Mesothelial cell of epicardium (in vitro differentiated cells): Measurements from ENCODE around the gene RAP1A. TPM values are rescaled to one million over a fixed set of nuclear protein-coding genes. Genes with fewer than 3 reads are reported as not detected.

Source experiments
- DNase-seq, 2 experiments: peaks; one replicate each; pipeline ENCODE4 v3.0.0; 2021; ENCODE audit warnings: low spot score in 2 of 2; ENCODE audit not compliant: unreplicated experiment in 2 of 2
- H3K27ac Mint-ChIP-seq: 2 replicates; pipeline ENCODE4 v1.8.0; 2021; ENCODE audit warnings: mixed read lengths
- H3K27me3 Mint-ChIP-seq: 2 replicates; pipeline ENCODE4 v1.8.0; 2021; ENCODE audit warnings: low read depth, mixed read lengths
- H3K36me3 Mint-ChIP-seq: 2 replicates; pipeline ENCODE4 v1.8.0; 2021; ENCODE audit warnings: mixed read lengths
- H3K4me1 Mint-ChIP-seq: 2 replicates; pipeline ENCODE4 v1.8.0; 2021; ENCODE audit warnings: mixed read lengths
- H3K4me3 Mint-ChIP-seq: 2 replicates; pipeline ENCODE4 v1.8.0; 2021; ENCODE audit warnings: mild to moderate bottlenecking, moderate library complexity, mixed read lengths
- H3K9me3 Mint-ChIP-seq: 2 replicates; pipeline ENCODE4 v1.8.0; 2021; ENCODE audit warnings: mixed read lengths
- total RNA-seq: library from RNA; stranded (reverse); gene quantifications from 3 replicates; pipeline ENCODE4 v1.2.1, GENCODE V29; 2021
- TF ChIP-seq, protein P1 (sequence below): fragments of 200-600 bp; sonication (generic); IDR thresholded peaks from one replicate; pipeline ENCODE4 v1.5.0; 2021; ENCODE audit warnings: antibody characterized with exemption; ENCODE audit not compliant: unreplicated experiment

The RAP1A gene
- total RNA-seq, 1 donor from 2014 or later: 28.3 TPM

DNA sequence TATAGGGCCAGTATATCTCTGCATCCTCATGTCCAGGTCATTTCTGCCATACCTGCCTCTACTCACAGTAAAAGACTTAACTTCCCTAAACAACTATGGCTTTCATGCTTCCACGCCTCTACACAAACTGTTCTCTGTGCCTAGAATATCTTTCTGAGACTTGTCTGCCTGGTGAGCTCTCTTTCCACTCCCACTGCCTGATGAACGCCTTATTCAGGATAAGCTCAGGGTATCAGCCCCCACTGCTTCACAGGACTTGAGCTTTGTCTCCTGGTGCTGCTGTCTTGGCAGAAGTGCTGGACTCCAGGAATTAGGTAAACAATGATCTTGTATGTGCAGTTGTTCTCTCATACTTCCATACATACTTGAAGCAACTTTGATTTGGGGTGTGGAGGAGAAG lies 131.3 kb downstream of the RAP1A start:
- no peaks in the 10 kb centered on the region for H3K9me3 Mint-ChIP-seq
- H3K4me1 Mint-ChIP-seq: peaks cover 18% of the 10 kb centered on the region
- H3K36me3 Mint-ChIP-seq: no peaks in the 10 kb centered on the region
- no peak overlapping the region for H3K4me3 Mint-ChIP-seq
- peaks cover 28% of the 10 kb centered on the region for H3K27me3 Mint-ChIP-seq
- TF ChIP-seq, protein P1, sequence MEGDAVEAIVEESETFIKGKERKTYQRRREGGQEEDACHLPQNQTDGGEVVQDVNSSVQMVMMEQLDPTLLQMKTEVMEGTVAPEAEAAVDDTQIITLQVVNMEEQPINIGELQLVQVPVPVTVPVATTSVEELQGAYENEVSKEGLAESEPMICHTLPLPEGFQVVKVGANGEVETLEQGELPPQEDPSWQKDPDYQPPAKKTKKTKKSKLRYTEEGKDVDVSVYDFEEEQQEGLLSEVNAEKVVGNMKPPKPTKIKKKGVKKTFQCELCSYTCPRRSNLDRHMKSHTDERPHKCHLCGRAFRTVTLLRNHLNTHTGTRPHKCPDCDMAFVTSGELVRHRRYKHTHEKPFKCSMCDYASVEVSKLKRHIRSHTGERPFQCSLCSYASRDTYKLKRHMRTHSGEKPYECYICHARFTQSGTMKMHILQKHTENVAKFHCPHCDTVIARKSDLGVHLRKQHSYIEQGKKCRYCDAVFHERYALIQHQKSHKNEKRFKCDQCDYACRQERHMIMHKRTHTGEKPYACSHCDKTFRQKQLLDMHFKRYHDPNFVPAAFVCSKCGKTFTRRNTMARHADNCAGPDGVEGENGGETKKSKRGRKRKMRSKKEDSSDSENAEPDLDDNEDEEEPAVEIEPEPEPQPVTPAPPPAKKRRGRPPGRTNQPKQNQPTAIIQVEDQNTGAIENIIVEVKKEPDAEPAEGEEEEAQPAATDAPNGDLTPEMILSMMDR: no peak
- H3K27ac Mint-ChIP-seq: no peak overlapping the region
- no peak for DNase-seq

- H3K9me3 Mint-ChIP-seq: no peaks in the 10 kb centered on the region
- peaks cover 21% of the 10 kb centered on the region for H3K27me3 Mint-ChIP-seq
- peaks cover 26% of the 10 kb centered on the region for H3K4me1 Mint-ChIP-seq
- TF ChIP-seq, protein P1: no peak
- no peak for DNase-seq
- H3K4me3 Mint-ChIP-seq: no peak overlapping the region
- H3K36me3 Mint-ChIP-seq: no peaks in the 10 kb centered on the region
- H3K27ac Mint-ChIP-seq: no peak overlapping the region
These were observed 132.5 kb downstream of the RAP1A start for GRCh38 chr1:111751906-111752575.

DNA sequence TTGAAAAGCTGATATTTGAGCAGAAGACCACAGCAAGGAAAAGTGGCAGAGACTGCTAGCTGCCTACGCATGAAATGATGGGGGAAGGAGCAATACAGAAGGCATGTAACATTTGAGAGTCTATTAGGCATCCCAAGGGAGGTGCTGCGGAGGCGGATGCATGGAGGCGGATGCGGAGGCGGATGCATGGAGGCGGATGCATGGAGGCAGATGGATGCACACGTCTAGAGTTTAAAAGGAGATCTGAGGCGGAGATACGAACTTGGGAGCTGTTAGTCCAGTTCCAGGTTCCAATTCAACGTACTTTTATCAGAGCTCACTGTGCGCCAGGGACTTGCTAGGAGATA lies 135.4 kb downstream of the RAP1A start:
- H3K27ac Mint-ChIP-seq: peak overlapping the region; percentile 99
- TF ChIP-seq, protein P1: no peak
- peak overlapping the region; percentile 94 for H3K4me3 Mint-ChIP-seq
- H3K27me3 Mint-ChIP-seq: peaks cover 17% of the 10 kb centered on the region
- H3K9me3 Mint-ChIP-seq: no peaks in the 10 kb centered on the region
- H3K4me1 Mint-ChIP-seq: peaks cover 22% of the 10 kb centered on the region
- peaks cover 9% of the 10 kb centered on the region for H3K36me3 Mint-ChIP-seq
- peak in 1 of 2 experiments; percentile 58 for DNase-seq

GRCh38 chr1:111755331-111756123 lies 135.9 kb downstream of the RAP1A start, which contains the start of gene DDX20:
DDX20 (plus strand) TSS chr1:111755901; CDS start chr1:111755925, 24 bp downstream.
- peaks cover 19% of the 10 kb centered on the region for H3K4me1 Mint-ChIP-seq
- H3K4me3 Mint-ChIP-seq: peak within 1 kb of the TSS; percentile 94
- peak; percentile 82 to 95 for DNase-seq
- TF ChIP-seq, protein P1: peak; percentile 81
- peaks cover 17% of the 10 kb centered on the region for H3K27me3 Mint-ChIP-seq
- no peaks in the 10 kb centered on the region for H3K9me3 Mint-ChIP-seq
- peaks cover 13% of the 10 kb centered on the region for H3K36me3 Mint-ChIP-seq
- peak within 1 kb of the TSS; percentile 99 for H3K27ac Mint-ChIP-seq

DNA sequence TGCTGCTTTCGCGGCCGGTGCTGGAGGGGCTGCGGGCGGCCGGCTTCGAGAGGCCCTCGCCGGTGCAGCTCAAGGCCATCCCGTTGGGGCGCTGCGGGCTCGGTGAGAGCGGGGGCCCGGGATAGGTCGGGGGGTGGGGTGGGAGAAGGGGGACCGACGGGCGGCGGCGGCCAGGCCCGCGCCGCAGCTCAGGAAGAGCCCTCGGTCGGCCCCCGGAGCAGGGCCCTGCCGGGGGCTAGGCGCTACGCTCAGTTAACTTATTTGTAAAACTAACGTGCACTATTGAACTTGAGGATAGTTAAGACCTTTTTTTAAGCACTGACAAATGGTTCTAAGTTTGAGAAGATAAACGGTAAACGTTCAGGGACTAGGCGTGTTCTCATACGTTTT lies 136.5 kb downstream of the RAP1A start:
- peaks cover 19% of the 10 kb centered on the region for H3K4me1 Mint-ChIP-seq
- TF ChIP-seq, protein P1: no peak
- H3K36me3 Mint-ChIP-seq: peaks cover 17% of the 10 kb centered on the region
- no peaks in the 10 kb centered on the region for H3K9me3 Mint-ChIP-seq
- H3K27ac Mint-ChIP-seq: peak overlapping the region; percentile 98
- peak overlapping the region; percentile 94 for H3K4me3 Mint-ChIP-seq
- peak in 1 of 2 experiments; percentile 43 for DNase-seq
- peaks cover 13% of the 10 kb centered on the region for H3K27me3 Mint-ChIP-seq
